Mucosa of stomach (tissue), 1 donor: ENCODE results near the gene CERS1.

Experiments
- H3K27me3 ChIP-seq: one replicate; pipeline ENCODE4 v1.7.0; 2013; ENCODE audit warnings: mild to moderate bottlenecking, low read length; ENCODE audit not compliant: control insufficient read depth, insufficient read depth
- H3K36me3 ChIP-seq: one replicate; pipeline ENCODE4 v1.7.0; 2013; ENCODE audit warnings: low read length; ENCODE audit not compliant: control insufficient read depth, insufficient read depth
- H3K4me1 ChIP-seq: one replicate; pipeline ENCODE4 v1.7.0; 2013; ENCODE audit warnings: mild to moderate bottlenecking, low read length; ENCODE audit not compliant: control insufficient read depth, insufficient read depth
- H3K4me3 ChIP-seq: one replicate; pipeline ENCODE4 v1.7.0; 2013; ENCODE audit warnings: low read length
- H3K9ac ChIP-seq: one replicate; pipeline ENCODE4 v1.7.0; 2013; ENCODE audit warnings: mild to moderate bottlenecking, low read length, moderate library complexity
- H3K9me3 ChIP-seq: one replicate; pipeline ENCODE4 v1.7.0; 2013; ENCODE audit warnings: mild to moderate bottlenecking, low read length, moderate library complexity; ENCODE audit not compliant: control insufficient read depth
- donor health status: Pancreatic carcinoma.

CERS1 gene

GRCh38 chr19:18862976-18863842 is 32.7 kb downstream of the CERS1 start:
- Histone ChIP-seq H3K9ac (no peak overlapping the region), H3K9me3 (no peaks in the 10 kb centered on the region), H3K27me3 (no peaks in the 10 kb centered on the region), H3K4me3 (no peak overlapping the region), H3K4me1 (peaks cover 5% of the 10 kb centered on the region), H3K36me3 (peaks cover 53% of the 10 kb centered on the region)

- H3K9ac ChIP-seq, result no peak overlapping the region
- H3K36me3 ChIP-seq, result peaks cover 50% of the 10 kb centered on the region
- H3K4me1 ChIP-seq, result peaks cover 5% of the 10 kb centered on the region
- H3K4me3 ChIP-seq, result no peak overlapping the region
- H3K9me3 ChIP-seq, result no peaks in the 10 kb centered on the region
- no peaks in the 10 kb centered on the region for H3K27me3 ChIP-seq
Observed at GRCh38 chr19:18861917-18862316, 34.0 kb downstream of the CERS1 start.

- Histone ChIP-seq H3K9me3 (no peaks in the 10 kb centered on the region), H3K4me1 (peaks cover 5% of the 10 kb centered on the region), H3K27me3 (no peaks in the 10 kb centered on the region), H3K36me3 (peaks cover 56% of the 10 kb centered on the region), H3K4me3 (no peak overlapping the region), H3K9ac (no peak overlapping the region)
Observed at GRCh38 chr19:18861235-18861634, 34.7 kb downstream of the CERS1 start.

GRCh38 chr19:18860725-18861124 is 35.2 kb downstream of the CERS1 start:
- H3K36me3 ChIP-seq, result peaks cover 58% of the 10 kb centered on the region
- H3K4me1 ChIP-seq, result peaks cover 5% of the 10 kb centered on the region
- no peaks in the 10 kb centered on the region for H3K9me3 ChIP-seq
- H3K4me3 ChIP-seq, result no peak overlapping the region
- H3K9ac ChIP-seq, result no peak overlapping the region
- no peaks in the 10 kb centered on the region for H3K27me3 ChIP-seq

- no peak overlapping the region for H3K4me3 ChIP-seq
- peaks cover 60% of the 10 kb centered on the region for H3K36me3 ChIP-seq
- H3K9ac ChIP-seq, result no peak overlapping the region
- peaks cover 5% of the 10 kb centered on the region for H3K4me1 ChIP-seq
- H3K9me3 ChIP-seq, result no peaks in the 10 kb centered on the region
- H3K27me3 ChIP-seq, result no peaks in the 10 kb centered on the region
Observed at GRCh38 chr19:18860302-18860700, 35.7 kb downstream of the CERS1 start.

GRCh38 chr19:18859676-18860301 is 36.2 kb downstream of the CERS1 start:
- Histone ChIP-seq H3K27me3 (no peaks in the 10 kb centered on the region), H3K4me3 (no peak overlapping the region), H3K4me1 (peaks cover 5% of the 10 kb centered on the region), H3K36me3 (peaks cover 63% of the 10 kb centered on the region), H3K9me3 (no peaks in the 10 kb centered on the region), H3K9ac (no peak overlapping the region)

GRCh38 chr19:18858906-18859646 is 36.9 kb downstream of the CERS1 start:
- Histone ChIP-seq H3K4me3 (no peak overlapping the region), H3K4me1 (peaks cover 5% of the 10 kb centered on the region), H3K9me3 (no peaks in the 10 kb centered on the region), H3K36me3 (peaks cover 63% of the 10 kb centered on the region), H3K9ac (no peak overlapping the region), H3K27me3 (no peaks in the 10 kb centered on the region)

GRCh38 chr19:18857223-18857622 is 38.7 kb downstream of the CERS1 start:
- Histone ChIP-seq H3K4me1 (peaks cover 5% of the 10 kb centered on the region), H3K4me3 (no peak overlapping the region), H3K9ac (no peak overlapping the region), H3K27me3 (no peaks in the 10 kb centered on the region), H3K36me3 (peaks cover 62% of the 10 kb centered on the region), H3K9me3 (no peaks in the 10 kb centered on the region)

- Histone ChIP-seq H3K36me3 (peaks cover 61% of the 10 kb centered on the region), H3K27me3 (no peaks in the 10 kb centered on the region), H3K4me3 (no peak overlapping the region), H3K4me1 (peaks cover 5% of the 10 kb centered on the region), H3K9ac (no peak overlapping the region), H3K9me3 (no peaks in the 10 kb centered on the region)
Observed at GRCh38 chr19:18856385-18857126, 39.4 kb downstream of the CERS1 start.

- no peaks in the 10 kb centered on the region for H3K9me3 ChIP-seq
- H3K9ac ChIP-seq, result no peak overlapping the region
- no peak overlapping the region for H3K4me3 ChIP-seq
- H3K4me1 ChIP-seq, result no peaks in the 10 kb centered on the region
- peaks cover 59% of the 10 kb centered on the region for H3K36me3 ChIP-seq
- no peaks in the 10 kb centered on the region for H3K27me3 ChIP-seq
Observed at GRCh38 chr19:18855647-18856384, 40.1 kb downstream of the CERS1 start.

- H3K4me1 ChIP-seq, result peaks cover 2% of the 10 kb centered on the region
- no peaks in the 10 kb centered on the region for H3K27me3 ChIP-seq
- no peak overlapping the region for H3K9ac ChIP-seq
- no peaks in the 10 kb centered on the region for H3K9me3 ChIP-seq
- no peak overlapping the region for H3K4me3 ChIP-seq
- peaks cover 59% of the 10 kb centered on the region for H3K36me3 ChIP-seq
Observed at GRCh38 chr19:18854982-18855381, 41.0 kb downstream of the CERS1 start.
